GM04503 (cell line): ENCODE measurements around the gene CYP2C18.
"Not testable (repeated sequence)": the region's sequence is repeated elsewhere in the genome, so short reads cannot be mapped to it uniquely, and the experiment has no call there.

Experiments
- DNase-seq: peaks from one replicate; pipeline ENCODE4 v3.0.0-alpha.2; 2012; ENCODE audit warnings: low read depth

CYP2C18 gene

DNA sequence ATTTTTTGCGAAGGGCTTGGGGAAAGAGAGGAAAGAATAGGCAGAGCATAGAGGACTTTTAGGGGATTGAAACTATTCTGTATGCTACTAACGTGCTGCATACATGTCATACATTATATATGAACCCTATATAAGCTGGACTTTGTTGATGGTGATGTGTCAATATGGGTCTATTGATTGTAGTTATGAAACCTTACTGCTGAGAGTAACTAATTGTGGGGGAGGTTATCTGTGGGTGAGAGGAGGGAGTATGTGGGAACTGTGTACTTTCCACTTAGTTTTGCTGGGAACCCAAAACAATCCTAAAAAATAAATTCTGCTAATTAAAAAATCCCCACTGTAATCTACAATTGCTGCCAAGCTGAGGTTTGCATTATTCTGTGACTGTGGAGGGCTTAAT lies 63.6 kb downstream of the CYP2C18 start:
- no peak for DNase-seq

DNA sequence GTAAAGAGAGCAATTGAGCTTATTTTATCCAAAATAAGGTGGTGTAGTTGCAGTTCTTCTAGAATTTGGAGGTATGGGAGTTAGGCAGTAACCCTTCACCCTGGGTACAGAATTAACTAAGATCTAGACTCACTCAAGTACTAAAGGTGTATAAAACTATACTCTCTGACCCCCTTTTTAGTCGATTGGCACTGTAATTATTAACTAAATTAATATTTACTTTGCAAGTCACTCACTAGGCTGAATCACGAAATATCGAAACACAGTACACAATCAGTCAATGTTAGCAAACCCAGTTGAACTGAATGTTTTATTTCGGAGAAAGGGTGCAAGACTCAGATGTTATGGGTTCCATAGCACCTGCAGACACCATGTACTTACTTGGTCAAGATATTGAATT lies 64.3 kb downstream of the CYP2C18 start:
- no peak for DNase-seq

DNA sequence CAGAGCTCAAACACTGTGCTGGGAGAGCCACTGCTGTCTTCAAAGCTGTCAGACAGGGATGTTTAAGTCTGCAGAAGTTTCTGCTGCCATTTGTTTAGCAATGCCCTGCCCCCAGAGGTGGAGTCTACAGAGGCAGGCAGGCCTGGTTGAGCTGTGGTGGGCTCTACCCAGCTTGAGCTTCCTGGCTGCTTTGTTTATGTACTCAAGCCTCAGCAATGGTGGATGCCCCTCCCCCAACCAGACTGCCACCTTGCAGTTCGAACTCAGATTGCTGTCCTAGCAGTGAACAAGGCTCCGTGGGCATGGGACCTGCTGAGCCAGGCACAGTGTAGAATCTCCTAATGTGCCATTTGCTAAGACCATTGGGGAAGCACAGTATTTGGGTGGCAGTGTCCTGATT lies 74.4 kb downstream of the CYP2C18 start:
- DNase-seq: no peak

DNA sequence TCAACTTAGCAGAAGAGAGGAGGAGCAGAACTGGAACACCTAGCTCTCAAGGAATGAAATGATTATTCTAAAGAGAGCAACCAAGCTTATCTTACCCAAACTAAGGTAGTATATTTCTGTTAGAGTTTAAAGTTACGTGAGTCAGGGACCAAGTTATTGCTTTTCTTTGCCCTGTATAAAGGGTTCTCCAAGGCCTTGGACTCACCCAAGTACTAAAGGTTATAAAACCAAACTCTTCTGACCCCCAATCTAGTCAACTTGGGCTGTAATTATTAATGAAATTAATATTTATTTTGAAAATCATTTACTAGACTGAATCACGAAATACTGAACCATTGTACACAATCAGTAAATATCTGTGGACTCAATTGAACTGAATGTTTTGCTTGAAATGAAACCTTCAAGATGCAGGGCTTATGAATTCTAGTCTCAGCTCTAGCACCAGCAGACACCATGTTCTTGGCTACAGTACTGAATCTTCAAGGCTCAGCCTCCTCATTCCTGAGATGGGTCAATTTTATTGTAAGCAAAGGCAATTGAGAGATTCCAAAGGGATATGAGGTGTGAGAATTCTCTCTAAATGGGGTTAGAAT lies 77.2 kb downstream of the CYP2C18 start:
- no peak for DNase-seq

DNA sequence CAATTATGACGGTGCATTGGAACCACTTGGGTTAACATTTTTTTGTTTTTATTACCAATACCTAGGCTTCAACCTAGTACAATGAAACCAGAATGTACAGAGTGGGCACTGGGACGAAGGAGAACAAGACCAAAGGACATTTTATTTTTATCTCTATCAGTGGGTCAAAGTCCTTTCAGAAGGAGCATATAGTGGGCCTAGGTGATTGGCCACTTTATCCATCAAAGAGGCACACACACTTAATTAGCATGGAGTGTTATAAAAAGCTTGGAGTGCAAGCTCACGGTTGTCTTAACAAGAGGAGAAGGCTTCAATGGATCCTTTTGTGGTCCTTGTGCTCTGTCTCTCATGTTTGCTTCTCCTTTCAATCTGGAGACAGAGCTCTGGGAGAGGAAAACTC lies 78.9 kb downstream of the CYP2C18 start, which contains the start of gene CYP2C19:
TSS of gene CYP2C19 (plus strand) at position 289 of the 400 bp plus-strand sequence. CDS start at position 314, 25 bp downstream.
- DNase-seq: no peak

DNA sequence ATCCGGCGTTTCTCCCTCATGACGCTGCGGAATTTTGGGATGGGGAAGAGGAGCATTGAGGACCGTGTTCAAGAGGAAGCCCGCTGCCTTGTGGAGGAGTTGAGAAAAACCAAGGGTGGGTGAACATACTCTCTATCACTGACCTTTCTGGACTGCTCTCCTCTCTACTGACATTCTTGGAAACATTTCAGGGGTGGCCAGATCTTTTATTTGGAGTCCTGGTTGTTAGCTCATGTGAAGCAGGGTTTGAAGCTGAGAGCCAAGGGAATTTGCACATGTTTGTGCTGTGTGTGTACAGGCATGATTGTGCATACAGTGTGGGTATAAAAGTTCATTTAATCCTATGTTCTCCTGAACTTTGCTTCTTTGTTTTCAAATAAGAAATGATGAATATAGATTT lies 91.9 kb downstream of the CYP2C18 start:
- DNase-seq: not testable (repeated sequence)

DNA sequence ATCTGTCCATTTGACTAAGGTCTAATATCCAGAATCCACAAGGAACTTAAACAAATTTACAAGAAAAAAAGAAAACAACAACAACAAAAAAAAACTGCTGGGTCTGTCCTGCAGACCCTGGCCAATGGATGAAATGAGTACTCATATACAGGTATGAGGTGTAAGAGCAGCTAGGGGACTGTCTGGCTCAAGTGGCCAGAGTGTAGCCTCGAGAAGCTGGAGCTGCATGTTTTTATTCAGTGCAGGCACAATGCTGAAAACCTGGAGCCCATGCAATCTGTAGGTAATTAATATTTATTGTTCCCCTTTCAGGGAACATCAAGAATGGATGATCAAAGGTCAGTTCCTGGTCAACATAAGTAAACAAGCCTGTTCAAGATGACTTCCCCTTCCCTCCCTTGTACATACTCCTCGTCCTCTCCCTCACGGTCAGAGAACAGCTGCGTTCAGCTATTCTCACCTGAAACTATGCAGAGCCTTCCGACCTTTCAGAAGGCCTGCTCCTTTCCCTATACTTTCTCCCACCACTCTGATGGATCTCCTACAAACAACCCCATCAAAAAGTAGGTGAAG lies 94.4 kb downstream of the CYP2C18 start:
- no peak for DNase-seq

DNA sequence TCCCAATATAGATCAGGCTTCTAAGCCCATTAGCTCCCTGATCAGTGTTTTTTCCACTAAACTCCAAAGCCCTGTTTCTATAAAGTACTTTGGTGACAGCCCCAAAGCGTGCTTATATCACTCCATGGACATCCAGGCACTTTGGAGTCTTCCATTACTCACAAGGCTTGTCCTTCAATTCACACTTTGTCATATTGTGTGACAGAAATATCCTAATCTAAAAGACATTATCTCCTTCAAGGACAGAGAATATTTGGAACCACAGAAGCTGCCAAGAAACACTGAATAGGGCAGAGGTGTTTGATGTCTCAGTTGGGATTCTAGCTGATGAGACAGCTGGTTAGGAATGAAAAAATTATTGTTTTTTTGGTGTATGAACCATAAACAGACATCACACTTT lies 97.3 kb downstream of the CYP2C18 start:
- DNase-seq: no peak

DNA sequence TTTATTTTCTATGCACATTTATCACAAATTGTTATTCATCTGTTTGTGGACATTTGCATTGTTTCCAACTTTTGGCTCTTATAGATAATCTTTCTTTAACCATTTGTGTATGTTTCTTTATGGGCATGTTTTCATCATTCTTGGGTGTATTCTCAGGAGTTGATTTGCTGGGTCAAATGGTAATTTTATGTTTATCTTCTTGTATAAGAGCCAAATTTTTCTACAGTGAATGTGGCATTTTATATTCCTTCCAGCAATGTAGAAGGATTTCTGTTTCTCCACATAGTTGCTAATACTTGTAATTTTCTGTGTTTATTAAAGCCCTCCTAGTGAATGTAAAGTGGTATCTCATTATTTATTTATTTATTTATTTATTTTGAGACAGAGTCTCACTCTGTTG lies 100.7 kb downstream of the CYP2C18 start:
- no peak for DNase-seq

DNA sequence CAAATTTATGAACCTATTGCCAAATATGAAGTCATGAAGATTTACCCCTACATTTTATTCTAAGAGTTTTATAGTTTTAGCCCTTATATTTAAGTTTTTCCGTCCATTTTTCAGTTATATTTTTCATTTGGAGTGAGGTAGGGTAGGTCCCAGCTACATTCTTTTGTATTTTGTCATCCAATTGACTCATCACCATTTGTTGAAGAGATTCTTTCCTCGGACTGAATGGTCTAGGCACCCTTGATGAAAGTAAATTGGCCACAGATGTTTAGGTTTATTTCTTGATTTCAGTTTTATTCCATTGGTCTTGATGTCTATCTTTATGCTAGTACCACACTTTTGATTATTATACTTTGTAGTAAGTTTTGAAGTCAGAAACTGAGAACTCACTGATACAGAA lies 101.7 kb downstream of the CYP2C18 start:
- no peak for DNase-seq
